Cardiac muscle cell (in vitro differentiated cells and primary cell): ENCODE data around the gene TMEM183A. TPM values are rescaled to one million over a fixed set of nuclear protein-coding genes. Genes with fewer than 3 reads are reported as not detected.

ENCODE experiments used
- DNase-seq, 2 donors: peaks; one replicate each; pipeline versions ENCODE4 v3.0.0 to v3.0.0-alpha.2; 2010 to 2017; ENCODE audit warnings: low read depth in 1 of 2, low spot score in 1 of 2
- H3K27ac ChIP-seq: fragments of 200-600 bp; sonication (generic); 2 replicates; pipeline ENCODE4 v1.5.1; 2016
- H3K27me3 ChIP-seq: fragments of 200-600 bp; sonication (generic); 2 replicates; pipeline ENCODE4 v1.6.0; 2016; ENCODE audit warnings: control low read depth
- H3K36me3 ChIP-seq: fragments of 200-600 bp; sonication (generic); 2 replicates; pipeline ENCODE4 v1.5.1; 2016; ENCODE audit warnings: control low read depth
- H3K4me1 ChIP-seq: fragments of 200-600 bp; sonication (generic); 2 replicates; pipeline ENCODE4 v1.8.1; 2017; ENCODE audit warnings: low read depth, mild to moderate bottlenecking, mixed run types
- H3K4me3 ChIP-seq: fragments of 200-600 bp; sonication (generic); 2 replicates; pipeline ENCODE4 v1.5.1; 2016; ENCODE audit warnings: mild to moderate bottlenecking
- H3K9me3 ChIP-seq: fragments of 200-600 bp; sonication (generic); 2 replicates; pipeline ENCODE4 v1.5.1; 2017; ENCODE audit warnings: low read depth, mild to moderate bottlenecking, control low read depth
- CTCF ChIP-seq: IDR thresholded peaks from 2 replicates; pipeline ENCODE4 v1.5.1; 2012; ENCODE audit warnings: low read depth, mild to moderate bottlenecking, low read length
- polyA plus RNA-seq: library from polyadenylated mRNA; unstranded; fragments of >200 nt; fragmentation: Nextera tagmentation; extraction: Ambion mirVana; gene quantifications from 2 replicates; pipeline ENCODE4 v1.2.1, GENCODE V29; 2016
- total RNA-seq: library from RNA; depleted of rRNA; stranded (reverse); fragments of >200 nt; gene quantifications from 2 replicates; pipeline ENCODE4 v1.2.3, GENCODE V29; 2016

TMEM183A gene
- total and polyA plus RNA-seq, 2 experiments from 2014 or later = 67.1 to 99.7 TPM

GRCh38 chr1:203028784-203029553 is 21.8 kb downstream of the TMEM183A start:
- no peaks in the 10 kb centered on the region for H3K27me3 ChIP-seq
- H3K27ac ChIP-seq = peak overlapping the region; percentile 61
- H3K4me3 ChIP-seq = peak overlapping the region; percentile 61
- no peaks in the 10 kb centered on the region for H3K9me3 ChIP-seq
- H3K36me3 ChIP-seq = peaks cover 2% of the 10 kb centered on the region
- no peak for TF ChIP-seq CTCF
- peak in 1 of 2 donors; percentile 68 for DNase-seq
- peaks cover 31% of the 10 kb centered on the region for H3K4me1 ChIP-seq

GRCh38 chr1:203031467-203031866 is 24.3 kb downstream of the TMEM183A start:
- no peak overlapping the region for H3K4me3 ChIP-seq
- no peak for DNase-seq
- peaks cover 55% of the 10 kb centered on the region for H3K4me1 ChIP-seq
- peak; percentile 21 for TF ChIP-seq CTCF
- H3K27ac ChIP-seq = no peak overlapping the region
- H3K9me3 ChIP-seq = no peaks in the 10 kb centered on the region
- H3K27me3 ChIP-seq = no peaks in the 10 kb centered on the region
- H3K36me3 ChIP-seq = no peaks in the 10 kb centered on the region

GRCh38 chr1:203033287-203033686 is 26.1 kb downstream of the TMEM183A start:
- Histone ChIP-seq H3K9me3 (no peaks in the 10 kb centered on the region), H3K27ac (peak overlapping the region; percentile 4), H3K36me3 (no peaks in the 10 kb centered on the region), H3K27me3 (no peaks in the 10 kb centered on the region), H3K4me3 (no peak overlapping the region), H3K4me1 (peaks cover 53% of the 10 kb centered on the region)
- no peak for DNase-seq
- TF ChIP-seq CTCF = no peak

GRCh38 chr1:203033917-203034316 is 26.7 kb downstream of the TMEM183A start:
- Histone ChIP-seq H3K4me3 (no peak overlapping the region), H3K27ac (peak overlapping the region; percentile 90), H3K4me1 (peaks cover 47% of the 10 kb centered on the region), H3K27me3 (no peaks in the 10 kb centered on the region), H3K9me3 (no peaks in the 10 kb centered on the region), H3K36me3 (no peaks in the 10 kb centered on the region)
- no peak for TF ChIP-seq CTCF
- DNase-seq = no peak

GRCh38 chr1:203034422-203035110 is 27.4 kb downstream of the TMEM183A start:
- no peaks in the 10 kb centered on the region for H3K27me3 ChIP-seq
- H3K27ac ChIP-seq = peak overlapping the region; percentile 90
- H3K4me1 ChIP-seq = peaks cover 45% of the 10 kb centered on the region
- no peaks in the 10 kb centered on the region for H3K9me3 ChIP-seq
- no peaks in the 10 kb centered on the region for H3K36me3 ChIP-seq
- no peak overlapping the region for H3K4me3 ChIP-seq
- no peak for DNase-seq
- no peak for TF ChIP-seq CTCF
